ENCODE results near the gene LSM4. TPM values are rescaled to one million over a fixed set of nuclear protein-coding genes. Genes with fewer than 3 reads are reported as not detected.

LSM4 gene
- total and polyA plus RNA-seq, 4 donors, result 32.2 to 91.8 (median 46.5) TPM

DNA sequence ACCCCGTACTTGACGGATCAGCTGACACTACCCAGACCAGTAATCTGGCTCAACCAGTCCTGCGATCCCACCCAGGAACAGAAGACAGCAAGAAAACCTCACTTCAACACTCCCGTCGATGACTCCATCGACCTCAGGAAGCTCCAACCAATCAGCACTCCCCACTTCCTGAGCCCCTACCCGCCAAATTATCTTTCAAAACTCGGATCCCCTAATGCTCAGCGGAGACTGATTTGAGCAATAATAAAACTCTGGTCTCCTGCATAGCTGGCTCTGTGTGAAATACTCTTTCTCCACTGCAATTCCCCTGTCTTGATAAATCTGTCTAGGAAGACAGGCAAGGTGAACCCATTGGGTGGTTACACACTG, 1.2 kb downstream of the LSM4 start:
- Histone ChIP-seq H3K36me3 (ENCODE audit: control insufficient read depth in 1 of 2, insufficient read depth in 2 of 2, low read length in 1 of 2) (no peaks in the 10 kb centered on the region), H3K9me3 (ENCODE audit: control insufficient read depth, low read length) (no peaks in the 10 kb centered on the region), H3K4me3 (ENCODE audit: low read length in 2 of 2) (no peak overlapping the region), H3K27ac (ENCODE audit: low read depth in 1 of 2, low read length in 2 of 2) (no peak overlapping the region), H3K27me3 (ENCODE audit: control insufficient read depth in 1 of 2, insufficient read depth in 2 of 2, low read length in 1 of 2) (no peaks in the 10 kb centered on the region), H3K4me1 (ENCODE audit: control insufficient read depth in 1 of 2, insufficient read depth in 2 of 2, low read length in 2 of 2) (peaks cover 0 to 4% of the 10 kb centered on the region in 2 donors)
- no peak for DNase-seq
- WGBS, 2 donors, result 37 to 39% methylated on average over 9 of the region's 9 CpGs
- no peak for ATAC-seq (ENCODE audit: low FRiP score)
- intact Hi-C loops (cut with DNase I), result loop anchor here (2.0 to 5.0 kb wide), 3 partner anchors 39 to 129 kb away; partner anchors contain the start of genes JUND (in 1 of the 2) and MPV17L2 (in 1 of the 2)

DNA sequence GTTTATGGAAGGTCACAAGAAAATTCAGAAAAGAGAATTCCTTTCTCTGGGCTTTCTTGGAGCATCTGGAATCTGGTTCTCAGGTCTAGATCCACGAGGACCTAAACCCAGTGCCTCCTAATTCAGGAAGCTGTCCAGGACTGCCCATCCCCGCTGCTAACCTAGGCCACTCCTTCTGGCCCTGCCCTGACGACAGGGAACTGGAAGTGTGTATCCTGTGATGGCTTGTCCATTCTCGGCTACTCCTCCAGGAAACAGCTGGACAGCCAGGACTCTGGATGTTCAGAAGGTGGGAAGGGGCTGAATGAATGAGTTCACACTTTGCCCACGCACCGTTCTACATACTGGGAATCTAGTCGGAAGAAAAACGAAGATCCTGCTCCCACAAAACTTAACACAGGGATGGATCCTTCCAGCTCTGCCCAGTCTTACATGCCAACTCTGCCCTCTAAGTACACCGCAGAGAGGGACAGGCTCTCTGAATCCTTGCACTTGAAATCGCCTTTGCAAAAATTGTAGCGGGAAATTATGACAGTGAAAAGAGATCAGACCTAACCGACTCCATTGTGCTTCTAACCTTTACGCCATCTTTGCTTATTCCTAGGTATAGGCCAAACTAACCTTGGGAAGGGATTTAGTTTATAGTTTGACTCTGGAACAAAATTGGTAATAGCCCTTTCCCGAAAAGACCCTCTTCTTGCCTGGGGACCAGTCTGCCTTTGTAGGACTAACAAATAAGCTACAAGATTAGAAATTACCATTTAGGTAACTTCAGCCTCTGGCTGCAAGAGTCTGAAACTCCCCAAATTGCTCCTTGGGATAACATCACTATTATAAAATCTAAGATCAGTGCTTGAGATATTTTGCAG, 1.8 kb downstream of the LSM4 start:
- intact Hi-C loops (cut with DNase I), result loop anchor here (5.0 kb wide), 2 partner anchors 39 to 114 kb away; partner anchors contain the start of gene JUND (in 1 of the 2)
- Histone ChIP-seq H3K27me3 (ENCODE audit: control insufficient read depth in 1 of 2, insufficient read depth in 2 of 2, low read length in 1 of 2) (no peaks in the 10 kb centered on the region), H3K27ac (ENCODE audit: low read depth in 1 of 2, low read length in 2 of 2) (no peak overlapping the region), H3K4me1 (ENCODE audit: control insufficient read depth in 1 of 2, insufficient read depth in 2 of 2, low read length in 2 of 2) (peaks cover 0 to 4% of the 10 kb centered on the region in 2 donors), H3K36me3 (ENCODE audit: control insufficient read depth in 1 of 2, insufficient read depth in 2 of 2, low read length in 1 of 2) (no peaks in the 10 kb centered on the region), H3K4me3 (ENCODE audit: low read length in 2 of 2) (no peak overlapping the region), H3K9me3 (ENCODE audit: control insufficient read depth, low read length) (no peaks in the 10 kb centered on the region)
- ATAC-seq (ENCODE audit: low FRiP score), result no peak
- 77 to 79% methylated on average over 14 of the region's 14 CpGs for WGBS, 2 donors
- DNase-seq, result peak in 1 of 2 donors; percentile 52

DNA sequence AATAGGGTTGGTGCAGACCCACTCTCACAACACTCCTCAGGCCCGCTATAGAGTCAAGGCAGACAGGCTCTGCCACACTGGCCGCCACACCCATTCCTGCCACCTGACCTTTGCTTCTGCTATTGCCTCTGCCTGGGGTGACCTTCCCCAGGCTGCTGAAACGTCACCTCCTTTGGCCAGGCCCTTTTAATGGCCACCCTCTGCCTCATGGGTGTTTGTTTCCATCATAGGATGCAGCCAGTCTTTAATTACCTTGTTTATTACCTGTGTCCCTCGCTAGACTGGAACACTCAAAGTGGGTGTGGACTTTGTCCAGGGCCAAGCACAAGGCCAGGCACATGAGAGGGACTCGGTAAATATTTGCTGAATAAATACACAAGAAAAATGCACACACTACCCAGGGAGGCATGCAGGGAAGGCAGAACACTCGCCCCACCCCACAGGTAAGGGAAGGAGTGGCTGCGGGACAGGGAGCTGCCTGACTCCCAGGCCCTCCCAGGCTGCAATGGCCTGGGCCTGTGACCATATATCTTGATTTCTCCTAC, 3.2 kb downstream of the LSM4 start:
- intact Hi-C loops (cut with DNase I), result loop anchor here (5.0 kb wide), 2 partner anchors 37 to 112 kb away; partner anchors contain the start of gene JUND (in 1 of the 2)
- peak in 1 of 2 donors; percentile 50 for DNase-seq
- Histone ChIP-seq H3K27ac (ENCODE audit: low read depth in 1 of 2, low read length in 2 of 2) (no peak overlapping the region), H3K36me3 (ENCODE audit: control insufficient read depth in 1 of 2, insufficient read depth in 2 of 2, low read length in 1 of 2) (no peaks in the 10 kb centered on the region), H3K27me3 (ENCODE audit: control insufficient read depth in 1 of 2, insufficient read depth in 2 of 2, low read length in 1 of 2) (no peaks in the 10 kb centered on the region), H3K9me3 (ENCODE audit: control insufficient read depth, low read length) (no peaks in the 10 kb centered on the region), H3K4me1 (ENCODE audit: control insufficient read depth in 1 of 2, insufficient read depth in 2 of 2, low read length in 2 of 2) (peaks cover 0 to 4% of the 10 kb centered on the region in 2 donors), H3K4me3 (ENCODE audit: low read length in 2 of 2) (no peak overlapping the region)
- WGBS, 2 donors, result 88 to 89% methylated on average over 7 of the region's 7 CpGs
- no peak for ATAC-seq (ENCODE audit: low FRiP score)

DNA sequence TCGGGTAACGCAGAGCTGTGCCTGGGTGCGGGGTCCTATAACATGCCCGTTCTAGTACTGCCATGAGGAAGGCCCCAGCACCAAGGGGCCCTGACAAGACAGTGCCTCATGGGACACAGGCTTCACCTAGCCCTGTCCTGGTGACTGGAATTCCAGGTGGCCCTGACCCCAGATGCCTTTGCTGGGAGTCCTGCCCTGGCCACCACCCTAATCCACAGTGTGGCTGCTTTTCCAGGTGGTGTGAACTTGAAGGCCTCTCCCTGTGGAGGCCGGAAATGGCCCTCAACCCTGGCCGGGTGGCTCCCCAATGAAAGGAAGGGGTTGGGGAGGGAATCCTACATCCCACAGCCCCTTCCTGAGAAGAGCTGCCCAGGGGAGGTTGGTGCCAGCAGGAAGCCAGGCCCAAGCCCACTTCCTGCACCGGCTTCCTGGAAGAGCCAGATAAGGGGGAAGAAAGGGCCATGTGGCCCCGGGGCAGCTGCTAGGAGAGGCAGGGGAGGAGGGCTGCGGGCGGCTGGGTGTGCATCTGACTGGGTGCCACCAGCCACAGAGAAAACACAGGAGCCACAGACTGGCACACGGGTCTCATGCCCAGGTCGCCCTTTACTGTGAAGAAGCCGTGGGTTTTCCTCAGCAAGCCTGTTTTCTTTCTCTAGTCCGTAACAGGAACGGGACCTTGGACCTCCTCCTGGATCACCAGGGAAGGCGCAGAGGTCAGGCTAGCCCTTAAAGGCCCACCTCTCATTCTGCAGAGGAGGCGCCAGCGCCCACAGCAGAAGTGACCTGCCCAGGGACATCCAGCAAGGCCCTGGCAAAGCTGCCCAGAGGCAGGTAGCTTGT, 4.7 kb downstream of the LSM4 start:
- no peak overlapping the region for H3K27ac ChIP-seq (ENCODE audit: low read depth in 1 of 2, low read length in 2 of 2)
- no peak overlapping the region for H3K4me3 ChIP-seq (ENCODE audit: low read length in 2 of 2)
- no peaks in the 10 kb centered on the region for H3K36me3 ChIP-seq (ENCODE audit: control insufficient read depth in 1 of 2, insufficient read depth in 2 of 2, low read length in 1 of 2)
- intact Hi-C loops (cut with DNase I), result no loop called here
- peak in 1 of 2 donors; percentile 71 for DNase-seq
- ATAC-seq (ENCODE audit: low FRiP score), result no peak
- peaks cover 0 to 4% of the 10 kb centered on the region in 2 donors for H3K4me1 ChIP-seq (ENCODE audit: control insufficient read depth in 1 of 2, insufficient read depth in 2 of 2, low read length in 2 of 2)
- no peaks in the 10 kb centered on the region for H3K9me3 ChIP-seq (ENCODE audit: control insufficient read depth, low read length)
- no peaks in the 10 kb centered on the region for H3K27me3 ChIP-seq (ENCODE audit: control insufficient read depth in 1 of 2, insufficient read depth in 2 of 2, low read length in 1 of 2)
- WGBS, 2 donors, result 74 to 78% methylated on average over 18 of the region's 18 CpGs

DNA sequence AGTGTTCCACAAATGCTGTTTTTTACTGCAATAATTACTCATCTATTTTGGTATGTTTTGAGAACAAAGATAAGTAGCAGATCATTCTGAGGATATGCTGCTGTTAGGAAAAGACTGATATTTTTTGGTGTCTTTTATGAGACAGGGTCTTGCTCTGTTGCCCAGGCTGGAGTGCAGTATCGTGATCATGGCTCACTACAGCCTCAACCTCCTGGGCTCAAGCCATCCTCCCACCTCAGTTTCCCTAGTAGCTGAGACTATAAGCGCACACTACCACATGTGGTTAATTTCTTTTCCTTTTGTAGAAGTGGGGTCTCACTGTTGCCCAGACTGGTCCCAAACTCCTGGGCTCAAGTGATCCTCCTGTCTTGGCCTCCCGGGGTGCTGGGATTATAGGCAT, 9.5 kb downstream of the LSM4 start:
- no peaks in the 10 kb centered on the region for H3K36me3 ChIP-seq (ENCODE audit: control insufficient read depth in 1 of 2, insufficient read depth in 2 of 2, low read length in 1 of 2)

DNA sequence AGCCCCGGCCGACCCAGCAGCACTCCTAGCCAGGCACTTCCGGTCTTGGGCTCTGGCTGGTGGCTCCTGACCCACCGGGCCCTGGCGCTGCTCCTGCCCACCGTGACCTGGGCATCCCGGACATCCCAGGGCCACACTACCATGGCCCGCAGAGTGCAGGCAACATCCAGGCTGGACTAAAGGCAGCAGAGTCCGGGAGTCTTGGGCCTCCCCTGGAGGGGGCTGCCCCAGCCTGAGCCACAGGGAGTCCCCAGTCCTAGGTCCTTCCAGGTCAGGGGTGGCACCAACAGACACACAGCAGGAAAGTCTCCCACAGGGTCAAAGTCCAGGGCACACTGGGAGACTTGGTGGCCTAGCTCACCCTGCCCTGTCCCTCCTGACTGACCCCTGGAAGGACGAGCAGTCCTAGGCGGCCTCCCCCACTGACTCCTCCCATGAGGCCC, 10.8 kb downstream of the LSM4 start:
- DNase-seq, result peak in 1 of 2 donors; percentile 41
- intact Hi-C loops (cut with DNase I), result no loop called here
- Histone ChIP-seq H3K9me3 (ENCODE audit: control insufficient read depth, low read length) (no peaks in the 10 kb centered on the region), H3K27ac (ENCODE audit: low read depth in 1 of 2, low read length in 2 of 2) (no peak overlapping the region), H3K36me3 (ENCODE audit: control insufficient read depth in 1 of 2, insufficient read depth in 2 of 2, low read length in 1 of 2) (no peaks in the 10 kb centered on the region), H3K4me1 (ENCODE audit: control insufficient read depth in 1 of 2, insufficient read depth in 2 of 2, low read length in 2 of 2) (no peaks in the 10 kb centered on the region), H3K4me3 (ENCODE audit: low read length in 2 of 2) (no peak overlapping the region), H3K27me3 (ENCODE audit: control insufficient read depth in 1 of 2, insufficient read depth in 2 of 2, low read length in 1 of 2) (no peaks in the 10 kb centered on the region)
- WGBS, 2 donors, result 92 to 93% methylated on average over 10 to 11 of the region's 11 CpGs
- no peak for ATAC-seq (ENCODE audit: low FRiP score)

More for the DNA sequence above, 9.5 kb downstream of the LSM4 start:
- Histone ChIP-seq H3K27me3 (ENCODE audit: control insufficient read depth in 1 of 2, insufficient read depth in 2 of 2, low read length in 1 of 2) (no peaks in the 10 kb centered on the region), H3K4me3 (ENCODE audit: low read length in 2 of 2) (no peak overlapping the region), H3K27ac (ENCODE audit: low read depth in 1 of 2, low read length in 2 of 2) (peak overlapping the region in 1 of 2 donors; percentile 63), H3K9me3 (ENCODE audit: control insufficient read depth, low read length) (no peaks in the 10 kb centered on the region), H3K4me1 (ENCODE audit: control insufficient read depth in 1 of 2, insufficient read depth in 2 of 2, low read length in 2 of 2) (no peaks in the 10 kb centered on the region)
- intact Hi-C loops (cut with DNase I), result no loop called here
- no peak for ATAC-seq (ENCODE audit: low FRiP score)
- no peak for DNase-seq
- 63 to 76% methylated on average over 3 of the region's 3 CpGs for WGBS, 2 donors

DNA sequence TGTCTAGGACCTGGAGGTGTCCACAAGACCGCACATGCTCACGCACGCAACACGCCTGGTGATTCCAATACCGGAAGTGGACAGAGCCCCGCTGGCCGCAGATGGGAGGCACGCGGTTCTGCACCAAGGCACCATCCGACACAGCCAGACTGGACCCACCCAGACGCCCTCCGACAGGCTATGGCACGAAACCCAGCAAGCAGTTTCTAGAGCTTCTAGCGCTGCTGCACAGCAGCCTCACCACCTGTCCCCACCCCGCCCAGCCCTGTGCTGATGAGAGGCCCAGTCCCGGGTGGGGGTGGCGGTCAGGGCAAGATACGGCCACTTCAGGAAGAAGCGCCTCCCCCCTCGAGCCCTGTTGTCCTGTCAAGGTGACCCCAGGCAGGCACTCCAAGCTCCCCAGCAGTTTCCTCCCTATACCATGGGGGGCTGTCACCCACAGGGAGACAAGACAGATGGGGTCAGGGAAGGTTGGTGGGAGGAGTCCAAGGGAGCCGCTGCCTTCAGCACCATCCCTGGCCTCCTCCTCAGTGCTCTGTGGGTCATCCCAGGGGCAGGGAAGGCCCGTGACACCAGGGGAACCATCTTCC, 11.3 kb downstream of the LSM4 start:
- Histone ChIP-seq H3K9me3 (ENCODE audit: control insufficient read depth, low read length) (no peaks in the 10 kb centered on the region), H3K27ac (ENCODE audit: low read depth in 1 of 2, low read length in 2 of 2) (no peak overlapping the region), H3K4me1 (ENCODE audit: control insufficient read depth in 1 of 2, insufficient read depth in 2 of 2, low read length in 2 of 2) (no peaks in the 10 kb centered on the region), H3K36me3 (ENCODE audit: control insufficient read depth in 1 of 2, insufficient read depth in 2 of 2, low read length in 1 of 2) (no peaks in the 10 kb centered on the region), H3K27me3 (ENCODE audit: control insufficient read depth in 1 of 2, insufficient read depth in 2 of 2, low read length in 1 of 2) (no peaks in the 10 kb centered on the region), H3K4me3 (ENCODE audit: low read length in 2 of 2) (no peak overlapping the region)
- no peak for DNase-seq
- WGBS, 2 donors, result 88 to 92% methylated on average over 22 of the region's 22 CpGs
- intact Hi-C loops (cut with DNase I), result no loop called here
- ATAC-seq (ENCODE audit: low FRiP score), result no peak

DNA sequence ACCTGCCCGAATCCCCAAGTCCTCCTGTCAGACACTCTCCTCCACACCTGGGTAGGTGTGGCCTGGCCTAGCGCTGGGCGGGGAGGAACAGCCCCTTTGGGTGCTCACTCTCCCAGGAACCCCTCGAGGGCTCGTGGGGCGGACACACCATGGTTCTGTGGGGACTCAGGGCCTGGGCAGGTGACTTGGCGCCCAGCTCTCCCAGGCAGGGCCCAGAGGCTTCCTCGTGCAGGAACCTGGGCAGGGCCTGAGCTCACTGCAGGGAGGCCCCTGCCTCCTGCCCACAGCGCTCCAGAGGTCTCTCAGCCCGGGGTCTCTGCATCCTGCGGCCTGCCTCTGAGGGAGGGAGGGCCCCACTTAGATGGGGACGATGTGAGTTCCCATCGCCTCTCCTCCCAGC, 11.9 kb downstream of the LSM4 start:
- H3K4me3 ChIP-seq (ENCODE audit: low read length in 2 of 2), result no peak overlapping the region
- no peak for DNase-seq
- no peaks in the 10 kb centered on the region for H3K36me3 ChIP-seq (ENCODE audit: control insufficient read depth in 1 of 2, insufficient read depth in 2 of 2, low read length in 1 of 2)
- no peaks in the 10 kb centered on the region for H3K27me3 ChIP-seq (ENCODE audit: control insufficient read depth in 1 of 2, insufficient read depth in 2 of 2, low read length in 1 of 2)
- 92% methylated on average over 13 of the region's 13 CpGs for WGBS, 2 donors
- no peaks in the 10 kb centered on the region for H3K4me1 ChIP-seq (ENCODE audit: control insufficient read depth in 1 of 2, insufficient read depth in 2 of 2, low read length in 2 of 2)
- H3K9me3 ChIP-seq (ENCODE audit: control insufficient read depth, low read length), result no peaks in the 10 kb centered on the region
- H3K27ac ChIP-seq (ENCODE audit: low read depth in 1 of 2, low read length in 2 of 2), result no peak overlapping the region
- ATAC-seq (ENCODE audit: low FRiP score), result no peak
- intact Hi-C loops (cut with DNase I), result no loop called here
